Activated T-cell treated with anti-CD3 and anti-CD28 coated beads, Interleukin-2, amount 50 U/mL, for 72 hours (primary cell): ENCODE data around the gene PRKCH. TPM values are rescaled to one million over a fixed set of nuclear protein-coding genes. Genes with fewer than 3 reads are reported as not detected.

ENCODE experiments used
- ATAC-seq, 2 donors: fragments of 150-1000 bp; cut with Tn5 transposase; replicated peaks in 1 of 2; 2 replicates each; pipeline ENCODE4 v1.10.0; 2021; ENCODE audit warnings: moderate library complexity in 2 of 2, mild to moderate bottlenecking in 1 of 2
- DNase-seq, 2 donors: peaks; one replicate each; pipeline ENCODE4 v3.0.0; 2021 to 2022; ENCODE audit warnings: mixed read lengths in 1 of 2
- H3K27ac Mint-ChIP-seq: one replicate; pipeline ENCODE4 v1.8.0; 2022; ENCODE audit warnings: mild to moderate bottlenecking, moderate library complexity, mixed read lengths
- H3K27me3 Mint-ChIP-seq: one replicate; pipeline ENCODE4 v1.8.0; 2022; ENCODE audit warnings: low read depth, mixed read lengths
- H3K36me3 Mint-ChIP-seq, 2 donors: one replicate each; pipeline ENCODE4 v1.8.0; 2022; ENCODE audit warnings: mixed read lengths in 2 of 2, mild to moderate bottlenecking in 1 of 2; ENCODE audit not compliant: insufficient read depth in 2 of 2
- H3K4me1 Mint-ChIP-seq: one replicate; pipeline ENCODE4 v1.8.0; 2022; ENCODE audit warnings: low read depth, mixed read lengths
- H3K4me3 Mint-ChIP-seq, 2 donors: one replicate each; pipeline ENCODE4 v1.8.0; 2022; ENCODE audit warnings: mild to moderate bottlenecking in 2 of 2, mixed read lengths in 2 of 2, moderate library complexity in 2 of 2
- H3K9me3 Mint-ChIP-seq, 2 donors: one replicate each; pipeline ENCODE4 v1.8.0; 2022; ENCODE audit warnings: mixed read lengths in 2 of 2
- total RNA-seq, 2 donors: library from RNA; stranded (reverse); gene quantifications; one replicate each; pipeline ENCODE4 v1.2.3, GENCODE V29; 2022

The PRKCH gene
- total RNA-seq, 2 donors from 2014 or later: 127 to 143 TPM

- ATAC-seq (peak; percentile 52 to 60), DNase-seq (no peak)
- Mint-ChIP-seq H3K27me3 (no peaks in the 10 kb centered on the region), H3K36me3 (peaks cover 11 to 20% of the 10 kb centered on the region in 2 donors), H3K9me3 (no peaks in the 10 kb centered on the region), H3K4me1 (no peaks in the 10 kb centered on the region), H3K4me3 (peak overlapping the region; percentile 14 to 44), H3K27ac (peak overlapping the region; percentile 17)
Observed at GRCh38 chr14:61360796-61361525, 39.6 kb downstream of the PRKCH start.

DNA sequence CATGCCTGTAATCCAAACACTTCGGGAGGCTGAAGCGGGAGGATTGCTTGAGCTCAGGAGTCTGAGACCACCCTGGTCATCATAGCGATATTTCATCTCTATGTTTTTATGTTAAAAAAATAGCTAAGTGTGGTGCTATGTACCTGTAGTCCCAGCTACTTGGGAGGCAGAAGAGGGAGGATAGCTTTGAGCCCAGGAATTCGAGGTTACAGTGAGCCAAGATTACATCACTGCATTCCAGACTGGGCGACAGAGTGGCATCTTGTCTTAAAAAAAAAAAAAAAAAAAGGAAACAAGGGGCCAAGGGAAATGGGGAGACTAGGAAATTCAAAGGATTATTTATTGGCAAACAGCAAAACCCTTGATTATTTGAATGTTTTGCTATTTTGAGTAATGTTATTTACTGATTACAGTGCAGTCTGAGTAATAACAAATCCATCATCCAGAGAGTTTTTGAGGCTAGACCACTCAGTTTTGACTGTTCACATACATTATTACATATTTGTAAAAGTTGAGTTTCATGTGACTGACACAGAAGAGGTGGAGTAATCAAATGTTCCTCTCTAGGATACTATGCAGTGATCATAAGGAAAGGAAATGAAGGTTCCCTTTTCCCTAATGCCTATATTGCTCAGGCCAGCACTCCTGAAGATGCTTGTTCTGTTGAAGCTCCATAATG lies 40.8 kb downstream of the PRKCH start:
- H3K4me3 Mint-ChIP-seq: no peak overlapping the region
- H3K27ac Mint-ChIP-seq: no peak overlapping the region
- no peaks in the 10 kb centered on the region for H3K9me3 Mint-ChIP-seq
- ATAC-seq (peak; percentile 23 to 42), DNase-seq (no peak)
- H3K4me1 Mint-ChIP-seq: no peaks in the 10 kb centered on the region
- peaks cover 10 to 16% of the 10 kb centered on the region in 2 donors for H3K36me3 Mint-ChIP-seq
- H3K27me3 Mint-ChIP-seq: no peaks in the 10 kb centered on the region

DNA sequence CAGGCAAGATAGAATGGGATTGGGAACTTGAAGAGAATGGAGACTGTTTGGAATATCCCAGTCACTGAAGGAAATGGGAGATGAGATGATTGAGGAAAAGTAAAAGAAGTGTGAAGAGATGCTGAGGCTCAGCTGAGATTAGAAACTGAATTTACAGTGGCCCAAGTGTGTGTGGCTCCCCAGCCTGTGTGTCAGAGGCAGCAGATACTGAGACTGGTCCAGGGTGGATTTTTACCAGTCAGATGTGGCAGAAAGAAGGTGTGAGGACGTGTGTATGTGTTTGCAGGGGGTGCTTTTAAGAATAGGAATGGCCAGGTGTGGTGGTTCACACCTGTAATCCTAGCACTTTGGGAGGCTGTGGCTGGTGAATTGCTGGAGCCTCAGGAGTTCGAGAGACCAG lies 42.9 kb downstream of the PRKCH start:
- peaks cover 2 to 5% of the 10 kb centered on the region in 2 donors for H3K36me3 Mint-ChIP-seq

DNA sequence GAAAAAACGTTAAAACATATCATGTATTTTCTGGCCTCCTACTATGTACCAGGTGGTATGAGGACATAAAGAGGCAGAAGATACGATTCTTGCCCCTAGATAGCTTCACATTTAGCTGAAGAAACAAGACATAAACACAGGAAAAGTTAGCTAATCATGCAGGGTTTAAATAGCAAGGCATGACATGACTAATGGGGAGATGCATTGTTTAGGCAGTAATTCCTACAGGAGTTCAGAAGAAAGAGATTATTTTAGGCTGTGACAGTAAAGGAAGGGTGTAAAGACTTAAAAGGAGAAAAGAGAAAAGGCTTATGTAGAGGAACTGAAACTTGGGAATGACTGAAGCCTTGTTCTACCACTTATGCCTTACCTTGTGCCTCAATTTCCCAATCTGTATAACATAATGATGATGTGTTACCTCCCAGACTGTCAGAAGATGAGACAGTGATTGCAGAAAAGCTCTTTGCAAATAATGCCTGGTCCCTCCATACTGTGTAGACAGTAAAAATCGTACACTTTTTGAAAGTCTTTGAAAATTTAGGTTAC lies 44.4 kb downstream of the PRKCH start:
- no peaks in the 10 kb centered on the region for H3K9me3 Mint-ChIP-seq
- no peak for DNase-seq

More for the DNA sequence above, 42.9 kb downstream of the PRKCH start:
- ATAC-seq: no peak
- H3K9me3 Mint-ChIP-seq: no peaks in the 10 kb centered on the region
- no peaks in the 10 kb centered on the region for H3K27me3 Mint-ChIP-seq
- H3K4me1 Mint-ChIP-seq: no peaks in the 10 kb centered on the region
- DNase-seq: no peak
- no peak overlapping the region for H3K27ac Mint-ChIP-seq
- H3K4me3 Mint-ChIP-seq: no peak overlapping the region

GRCh38 chr14:61368114-61368710 lies 46.8 kb downstream of the PRKCH start:
- DNase-seq: no peak
- no peaks in the 10 kb centered on the region for H3K4me1 Mint-ChIP-seq
- H3K9me3 Mint-ChIP-seq: peaks cover 2 to 3% of the 10 kb centered on the region in 2 donors
- no peaks in the 10 kb centered on the region for H3K27me3 Mint-ChIP-seq
- ATAC-seq: no peak
- peak overlapping the region; percentile 45 to 67 for H3K4me3 Mint-ChIP-seq
- H3K36me3 Mint-ChIP-seq: peaks cover 10 to 17% of the 10 kb centered on the region in 2 donors
- H3K27ac Mint-ChIP-seq: peak overlapping the region; percentile 72

More for the DNA sequence above, 44.4 kb downstream of the PRKCH start:
- no peak for ATAC-seq
- no peak overlapping the region for H3K4me3 Mint-ChIP-seq
- H3K27me3 Mint-ChIP-seq: no peaks in the 10 kb centered on the region
- H3K36me3 Mint-ChIP-seq: peaks cover 2 to 7% of the 10 kb centered on the region in 2 donors
- no peaks in the 10 kb centered on the region for H3K4me1 Mint-ChIP-seq
- no peak overlapping the region for H3K27ac Mint-ChIP-seq

DNA sequence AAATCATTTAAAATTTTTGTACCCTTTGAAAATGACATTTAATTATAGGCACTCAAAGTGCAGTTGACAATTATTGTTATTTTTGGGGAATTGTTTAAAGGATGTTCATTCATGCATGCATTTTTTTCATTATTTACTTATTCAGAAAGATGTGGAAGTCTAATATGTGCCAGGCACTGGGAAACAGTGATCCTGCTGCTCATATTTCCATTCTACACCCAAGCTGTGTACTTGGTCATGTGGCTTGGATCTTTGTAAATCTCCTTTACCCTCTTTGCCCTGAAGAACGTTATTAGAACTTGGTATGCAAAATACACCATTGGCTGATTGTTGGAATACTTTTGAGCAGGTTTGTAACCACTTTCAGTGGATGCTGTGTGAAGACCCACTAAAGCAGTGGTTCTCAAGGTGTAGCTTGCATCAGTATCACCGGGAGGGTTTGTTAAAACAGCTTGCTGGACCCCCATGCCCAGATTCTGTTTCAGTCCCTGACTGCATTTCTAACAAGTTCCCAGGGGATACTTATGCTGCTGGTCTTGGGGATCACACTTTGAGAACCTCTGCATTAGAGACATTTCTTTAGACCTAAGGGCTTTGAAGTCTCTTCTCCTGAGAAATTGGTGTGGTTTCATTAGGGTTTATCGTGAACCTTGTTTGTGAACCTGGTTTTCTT lies 47.5 kb downstream of the PRKCH start:
- no peak for ATAC-seq
- peaks cover 4 to 6% of the 10 kb centered on the region in 2 donors for H3K9me3 Mint-ChIP-seq
- no peaks in the 10 kb centered on the region for H3K4me1 Mint-ChIP-seq
- DNase-seq: no peak
- H3K4me3 Mint-ChIP-seq: peak overlapping the region; percentile 31 to 67
- peaks cover 15 to 24% of the 10 kb centered on the region in 2 donors for H3K36me3 Mint-ChIP-seq
- no peaks in the 10 kb centered on the region for H3K27me3 Mint-ChIP-seq
- H3K27ac Mint-ChIP-seq: peak overlapping the region; percentile 80

- Mint-ChIP-seq H3K4me1 (no peaks in the 10 kb centered on the region), H3K9me3 (peaks cover 4 to 6% of the 10 kb centered on the region in 2 donors), H3K36me3 (peaks cover 20 to 29% of the 10 kb centered on the region in 2 donors), H3K27me3 (no peaks in the 10 kb centered on the region), H3K4me3 (peak overlapping the region; percentile 31 to 67), H3K27ac (peak overlapping the region; percentile 80)
- no peak for ATAC-seq
- no peak for DNase-seq
Observed at GRCh38 chr14:61369454-61369810, 48.1 kb downstream of the PRKCH start.

- DNase-seq (no peak), ATAC-seq (peak; percentile 75 to 79)
- Mint-ChIP-seq H3K4me1 (peaks cover 26% of the 10 kb centered on the region), H3K4me3 (peak overlapping the region; percentile 51 to 60), H3K36me3 (peaks cover 40 to 53% of the 10 kb centered on the region in 2 donors), H3K9me3 (peaks cover 16 to 20% of the 10 kb centered on the region in 2 donors), H3K27me3 (no peaks in the 10 kb centered on the region), H3K27ac (peak overlapping the region; percentile 93)
Observed at GRCh38 chr14:61372379-61372778, 51.0 kb downstream of the PRKCH start.

- peak in 1 of 2 donors; percentile 11 for ATAC-seq
- no peak for DNase-seq
- H3K4me1 Mint-ChIP-seq: peaks cover 33% of the 10 kb centered on the region
- H3K27ac Mint-ChIP-seq: peak overlapping the region; percentile 93
- peaks cover 16 to 20% of the 10 kb centered on the region in 2 donors for H3K9me3 Mint-ChIP-seq
- no peaks in the 10 kb centered on the region for H3K27me3 Mint-ChIP-seq
- peak overlapping the region; percentile 51 to 60 for H3K4me3 Mint-ChIP-seq
- peaks cover 43 to 53% of the 10 kb centered on the region in 2 donors for H3K36me3 Mint-ChIP-seq
Observed at GRCh38 chr14:61372842-61373555, 51.6 kb downstream of the PRKCH start.

GRCh38 chr14:61374284-61374683 lies 52.9 kb downstream of the PRKCH start:
- peaks cover 16 to 20% of the 10 kb centered on the region in 2 donors for H3K9me3 Mint-ChIP-seq
- DNase-seq: no peak
- ATAC-seq: no peak
- H3K4me3 Mint-ChIP-seq: peak overlapping the region in 1 of 2 donors; percentile 12
- H3K27ac Mint-ChIP-seq: no peak overlapping the region
- peaks cover 43 to 49% of the 10 kb centered on the region in 2 donors for H3K36me3 Mint-ChIP-seq
- peaks cover 45% of the 10 kb centered on the region for H3K4me1 Mint-ChIP-seq
- no peaks in the 10 kb centered on the region for H3K27me3 Mint-ChIP-seq

- DNase-seq: no peak
- peaks cover 16 to 20% of the 10 kb centered on the region in 2 donors for H3K9me3 Mint-ChIP-seq
- peak overlapping the region; percentile 55 for H3K27ac Mint-ChIP-seq
Observed at GRCh38 chr14:61375218-61375617, 53.8 kb downstream of the PRKCH start.

GRCh38 chr14:61376314-61376713 lies 54.9 kb downstream of the PRKCH start:
- Mint-ChIP-seq H3K36me3 (peaks cover 43 to 48% of the 10 kb centered on the region in 2 donors), H3K4me1 (peaks cover 66% of the 10 kb centered on the region), H3K9me3 (peaks cover 16 to 20% of the 10 kb centered on the region in 2 donors), H3K27ac (peak overlapping the region; percentile 75), H3K27me3 (no peaks in the 10 kb centered on the region), H3K4me3 (peak overlapping the region in 1 of 2 donors; percentile 8)
- ATAC-seq (no peak), DNase-seq (no peak)

More at GRCh38 chr14:61375218-61375617, 53.8 kb downstream of the PRKCH start:
- peaks cover 55% of the 10 kb centered on the region for H3K4me1 Mint-ChIP-seq
- no peak for ATAC-seq
- H3K4me3 Mint-ChIP-seq: peak overlapping the region in 1 of 2 donors; percentile 18
- peaks cover 43 to 49% of the 10 kb centered on the region in 2 donors for H3K36me3 Mint-ChIP-seq
- H3K27me3 Mint-ChIP-seq: no peaks in the 10 kb centered on the region
